GM23248 (cell line): Measurements from ENCODE around the gene PYCR2.

Experiments
- EZH2 ChIP-seq: fragments of 200-600 bp; sonication (generic); IDR thresholded peaks from 2 replicates; pipeline ENCODE4 v1.6.1; 2018; ENCODE audit warnings: antibody characterized with exemption, mild to moderate bottlenecking; ENCODE audit not compliant: insufficient read depth, poor library complexity, severe bottlenecking
- EZH2phosphoT487 ChIP-seq: fragments of 200-600 bp; sonication (generic); IDR thresholded peaks from 2 replicates; pipeline ENCODE4 v1.6.1; 2018; ENCODE audit warnings: antibody characterized with exemption, moderate library complexity, mild to moderate bottlenecking, low read depth; ENCODE audit not compliant: insufficient read depth

DNA sequence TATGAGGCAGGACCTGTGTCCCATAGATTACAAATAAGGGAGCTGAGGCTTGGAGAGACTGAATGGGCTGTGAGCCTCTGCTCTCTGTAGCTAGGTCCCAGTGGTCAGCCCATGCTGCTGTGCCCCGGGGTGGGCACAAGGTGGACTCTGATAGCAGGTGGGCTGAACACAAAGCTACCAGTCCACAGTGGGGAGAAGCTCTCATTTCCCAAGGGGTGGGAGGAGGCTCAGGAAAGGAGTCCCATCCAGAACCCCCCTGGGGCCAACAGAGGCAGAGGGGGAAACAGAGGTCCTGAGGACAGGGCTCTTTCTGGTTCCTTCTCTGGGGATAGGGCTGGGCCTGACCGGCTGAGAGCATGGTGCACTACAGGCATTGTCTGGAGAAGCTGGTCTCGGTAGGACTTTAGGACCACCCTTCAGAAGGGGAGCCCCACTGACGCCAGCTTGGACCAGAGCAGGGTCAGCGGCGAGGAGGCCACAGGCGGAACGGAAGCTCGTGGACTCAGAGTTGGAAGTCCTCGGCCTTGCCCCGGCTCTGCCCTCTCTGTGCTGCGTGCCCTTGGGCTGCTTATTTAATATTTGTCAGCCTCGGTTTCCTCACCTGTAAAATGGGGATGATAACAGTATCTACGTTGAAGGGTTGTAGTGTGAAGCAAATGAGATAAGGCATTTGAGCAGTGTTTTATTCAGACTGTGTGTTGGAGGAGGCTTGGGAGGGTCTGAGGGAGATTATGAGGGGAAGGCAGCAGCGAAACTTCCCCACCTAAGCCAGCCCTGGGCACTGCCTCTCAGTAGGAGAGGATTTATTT is 48.5 kb upstream of the PYCR2 start:
- TF ChIP-seq EZH2 (no peak), EZH2phosphoT487 (no peak)
